Loucy (cell line): ENCODE measurements around the gene DLGAP4.

Experiments used
- CTCF ChIP-seq: fragments of 200-600 bp; sonication (generic); conservative IDR thresholded peaks from 2 replicates; pipeline ENCODE4 v1.5.1; 2014; ENCODE audit warnings: mild to moderate bottlenecking, antibody characterized with exemption, low read length
- EZH2phosphoT487 ChIP-seq: fragments of 200-600 bp; IDR thresholded peaks from 2 replicates; pipeline ENCODE4 v1.6.1; 2018; ENCODE audit warnings: antibody characterized with exemption, mild to moderate bottlenecking, moderate library complexity, borderline replicate concordance

GRCh38 chr20:36407199-36407733 is 101.1 kb downstream of the DLGAP4 start:
- TF ChIP-seq CTCF (no peak), EZH2phosphoT487 (no peak)
